Hepatocyte (in vitro differentiated cells): ENCODE data around the gene RPL37A. TPM values are rescaled to one million over a fixed set of nuclear protein-coding genes. Genes with fewer than 3 reads are reported as not detected.
A peak's percentile ranks its signal among the peaks of the same experiment; 100 is the strongest.

Experiments used
- DNase-seq: peaks from one replicate; pipeline ENCODE4 v3.0.0-alpha.2; 2016; ENCODE audit warnings: low spot score
- H2AFZ ChIP-seq: fragments of 200-600 bp; sonication (generic); 2 replicates; pipeline ENCODE4 v1.6.0; 2016; ENCODE audit warnings: antibody characterized with exemption, mild to moderate bottlenecking
- H3K27ac ChIP-seq: fragments of 200-600 bp; sonication (generic); 2 replicates; pipeline ENCODE4 v1.5.1; 2016; ENCODE audit warnings: mild to moderate bottlenecking
- H3K27me3 ChIP-seq: fragments of 200-600 bp; sonication (generic); 2 replicates; pipeline ENCODE4 v1.6.1; 2016
- H3K36me3 ChIP-seq: fragments of 200-600 bp; sonication (generic); replicated peaks from 2 replicates; pipeline ENCODE4 v1.5.1; 2016; ENCODE audit warnings: low read depth; ENCODE audit not compliant: insufficient read depth
- H3K4me1 ChIP-seq: fragments of 200-600 bp; sonication (generic); 2 replicates; pipeline ENCODE4 v1.5.1; 2016; ENCODE audit warnings: mild to moderate bottlenecking, moderate library complexity; ENCODE audit not compliant: insufficient read depth
- H3K4me2 ChIP-seq: fragments of 200-600 bp; sonication (generic); 2 replicates; pipeline ENCODE4 v1.6.0; 2016
- H3K4me3 ChIP-seq: fragments of 200-600 bp; sonication (generic); 2 replicates; pipeline ENCODE4 v1.5.1; 2016; ENCODE audit warnings: mild to moderate bottlenecking
- H3K79me2 ChIP-seq: fragments of 200-600 bp; sonication (generic); 2 replicates; pipeline ENCODE4 v1.6.0; 2017; ENCODE audit warnings: mild to moderate bottlenecking
- H3K9me2 ChIP-seq: fragments of 200-600 bp; sonication (generic); replicated peaks from 2 replicates; pipeline ENCODE4 v1.6.0; 2017; ENCODE audit warnings: mild to moderate bottlenecking; ENCODE audit not compliant: insufficient read depth
- H3K9me3 ChIP-seq: fragments of 200-600 bp; sonication (generic); 2 replicates; pipeline ENCODE4 v1.5.1; 2016; ENCODE audit warnings: low read depth, mild to moderate bottlenecking
- H4K20me1 ChIP-seq: fragments of 200-600 bp; sonication (generic); 2 replicates; pipeline ENCODE4 v1.6.0; 2016; ENCODE audit warnings: mild to moderate bottlenecking; ENCODE audit not compliant: insufficient read depth, poor library complexity, severe bottlenecking
- EZH2 ChIP-seq: fragments of 200-600 bp; sonication (generic); IDR thresholded peaks from 2 replicates; pipeline ENCODE4 v1.6.1; 2016; ENCODE audit warnings: antibody characterized with exemption, mild to moderate bottlenecking, borderline replicate concordance
- EZH2phosphoT487 ChIP-seq: fragments of 200-600 bp; sonication (generic); IDR thresholded peaks from one replicate; pipeline ENCODE4 v1.6.1; 2018; ENCODE audit warnings: antibody characterized with exemption, mild to moderate bottlenecking, low read depth, moderate library complexity; ENCODE audit not compliant: unreplicated experiment, severe bottlenecking
- WGBS: methylation state at CpG from one replicate; pipeline ENCODE4 v1.1.6; 2016; ENCODE audit warnings: low lambda C conversion rate; ENCODE audit errors: missing lambda C conversion rate; 5-methylcytosine and 5-hydroxymethylcytosine counted together
- polyA plus RNA-seq: library from polyadenylated mRNA; unstranded; fragments of >200 nt; fragmentation: Nextera tagmentation; extraction: Ambion mirVana; gene quantifications from 2 replicates; pipeline ENCODE4 v1.2.1, GENCODE V29; 2016
- total RNA-seq: library from RNA; depleted of rRNA; stranded (reverse); fragments of >200 nt; gene quantifications from 2 replicates; pipeline ENCODE4 v1.2.3, GENCODE V29; 2014
- TF ChIP-seq, protein P1 (sequence below): fragments of 200-600 bp; sonication (generic); IDR thresholded peaks from 2 replicates; pipeline ENCODE4 v1.5.1; 2016; ENCODE audit warnings: antibody characterized with exemption, mild to moderate bottlenecking; ENCODE audit not compliant: poor library complexity

RPL37A gene
- total and polyA plus RNA-seq, 2 experiments from 2014 or later = 1,060 to 1,119 TPM

DNA sequence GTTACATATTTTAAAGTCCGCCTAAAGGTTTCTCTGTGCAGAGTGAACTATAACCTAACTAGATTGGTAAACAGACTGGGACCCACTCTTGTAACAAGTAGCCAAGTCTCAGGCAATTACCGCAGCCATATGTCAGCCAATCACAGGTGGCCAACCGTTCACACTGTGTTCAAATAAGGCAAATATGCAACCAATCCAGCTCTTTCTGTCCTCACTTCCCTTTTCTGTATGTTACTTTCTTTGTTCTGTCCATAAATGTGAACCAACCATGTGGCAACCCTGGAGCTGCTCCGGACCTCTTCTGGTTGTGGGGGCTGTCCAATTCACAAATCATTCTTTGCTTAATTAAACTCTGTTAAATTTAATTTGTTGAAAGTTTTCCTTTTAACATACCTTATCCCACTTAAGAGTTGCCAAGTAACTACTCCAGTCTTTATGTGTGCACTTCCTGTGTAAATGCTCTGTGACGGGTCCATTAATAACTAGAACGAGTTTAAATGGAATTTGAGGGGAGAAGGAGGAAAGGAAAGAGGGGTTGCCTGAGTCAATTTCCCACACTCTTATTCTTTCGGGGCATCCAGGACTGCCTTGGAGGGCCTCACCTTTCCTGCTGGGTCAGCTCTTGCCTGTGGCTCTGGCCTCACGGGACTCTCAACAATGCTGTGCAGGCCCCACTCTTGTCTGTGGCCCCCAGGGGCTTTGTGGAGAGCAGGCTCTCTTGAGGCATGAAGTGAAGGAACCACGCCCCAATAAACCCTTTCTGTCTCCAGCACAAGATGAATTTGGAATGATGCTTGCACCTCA lies 6.6 kb upstream of the RPL37A start:
- Histone ChIP-seq H3K4me2 (no peak overlapping the region), H3K9me3 (no peaks in the 10 kb centered on the region), H2AFZ (no peak overlapping the region), H3K27ac (peak overlapping the region; percentile 60), H4K20me1 (no peaks in the 10 kb centered on the region), H3K27me3 (no peaks in the 10 kb centered on the region), H3K36me3 (no peaks in the 10 kb centered on the region), H3K4me1 (peaks cover 13% of the 10 kb centered on the region), H3K4me3 (no peak overlapping the region), H3K79me2 (no peaks in the 10 kb centered on the region), H3K9me2 (no peaks in the 10 kb centered on the region)
- 60% methylated on average over 9 of the region's 9 CpGs for WGBS
- TF ChIP-seq EZH2phosphoT487 (no peak), EZH2 (no peak)
- TF ChIP-seq, protein P1, sequence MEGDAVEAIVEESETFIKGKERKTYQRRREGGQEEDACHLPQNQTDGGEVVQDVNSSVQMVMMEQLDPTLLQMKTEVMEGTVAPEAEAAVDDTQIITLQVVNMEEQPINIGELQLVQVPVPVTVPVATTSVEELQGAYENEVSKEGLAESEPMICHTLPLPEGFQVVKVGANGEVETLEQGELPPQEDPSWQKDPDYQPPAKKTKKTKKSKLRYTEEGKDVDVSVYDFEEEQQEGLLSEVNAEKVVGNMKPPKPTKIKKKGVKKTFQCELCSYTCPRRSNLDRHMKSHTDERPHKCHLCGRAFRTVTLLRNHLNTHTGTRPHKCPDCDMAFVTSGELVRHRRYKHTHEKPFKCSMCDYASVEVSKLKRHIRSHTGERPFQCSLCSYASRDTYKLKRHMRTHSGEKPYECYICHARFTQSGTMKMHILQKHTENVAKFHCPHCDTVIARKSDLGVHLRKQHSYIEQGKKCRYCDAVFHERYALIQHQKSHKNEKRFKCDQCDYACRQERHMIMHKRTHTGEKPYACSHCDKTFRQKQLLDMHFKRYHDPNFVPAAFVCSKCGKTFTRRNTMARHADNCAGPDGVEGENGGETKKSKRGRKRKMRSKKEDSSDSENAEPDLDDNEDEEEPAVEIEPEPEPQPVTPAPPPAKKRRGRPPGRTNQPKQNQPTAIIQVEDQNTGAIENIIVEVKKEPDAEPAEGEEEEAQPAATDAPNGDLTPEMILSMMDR = no peak
- no peak for DNase-seq

DNA sequence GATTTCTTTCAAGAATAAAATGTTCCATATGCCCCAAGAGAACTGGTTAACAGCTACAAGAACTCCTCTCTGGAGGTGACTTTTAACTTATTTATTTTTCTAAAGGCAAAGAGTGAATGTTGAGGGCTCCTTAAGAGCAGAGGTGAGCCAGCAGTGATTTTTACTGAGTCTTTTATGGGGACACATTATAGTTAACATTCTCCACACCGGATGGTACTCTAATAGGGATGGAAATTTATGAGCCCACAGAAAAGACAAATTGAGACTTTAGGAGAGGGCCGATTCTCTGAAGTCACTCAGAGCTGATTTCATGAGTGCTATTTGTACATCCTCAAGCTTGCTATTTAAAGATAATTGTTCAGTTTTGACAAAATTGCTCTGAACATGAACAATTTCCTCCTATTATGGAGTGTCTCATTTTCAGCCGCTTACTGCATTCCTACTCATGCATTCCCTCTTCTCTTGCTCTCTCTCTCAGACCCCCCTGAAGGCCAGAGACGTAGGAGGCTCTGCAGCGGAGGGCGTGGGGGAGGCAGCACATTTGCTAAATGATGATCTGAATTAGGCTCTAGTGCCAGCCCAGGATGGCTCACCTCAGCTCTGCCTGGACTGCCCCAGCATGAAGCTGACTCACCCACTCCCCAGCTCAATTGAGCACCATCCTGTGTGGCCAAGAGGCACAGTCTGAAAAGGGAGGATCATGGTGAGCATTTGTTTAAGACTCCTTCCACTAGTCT lies 5.9 kb upstream of the RPL37A start:
- Histone ChIP-seq H3K36me3 (no peaks in the 10 kb centered on the region), H3K4me3 (no peak overlapping the region), H3K27ac (peak overlapping the region; percentile 60), H3K9me2 (no peaks in the 10 kb centered on the region), H3K79me2 (peaks cover 6% of the 10 kb centered on the region), H2AFZ (no peak overlapping the region), H3K4me2 (no peak overlapping the region), H3K27me3 (no peaks in the 10 kb centered on the region), H4K20me1 (no peaks in the 10 kb centered on the region), H3K9me3 (no peaks in the 10 kb centered on the region), H3K4me1 (peaks cover 16% of the 10 kb centered on the region)
- WGBS = 57% methylated on average over 6 of the region's 6 CpGs
- TF ChIP-seq, protein P1 = no peak
- TF ChIP-seq EZH2phosphoT487 (no peak), EZH2 (no peak)
- peak; percentile 15 for DNase-seq

DNA sequence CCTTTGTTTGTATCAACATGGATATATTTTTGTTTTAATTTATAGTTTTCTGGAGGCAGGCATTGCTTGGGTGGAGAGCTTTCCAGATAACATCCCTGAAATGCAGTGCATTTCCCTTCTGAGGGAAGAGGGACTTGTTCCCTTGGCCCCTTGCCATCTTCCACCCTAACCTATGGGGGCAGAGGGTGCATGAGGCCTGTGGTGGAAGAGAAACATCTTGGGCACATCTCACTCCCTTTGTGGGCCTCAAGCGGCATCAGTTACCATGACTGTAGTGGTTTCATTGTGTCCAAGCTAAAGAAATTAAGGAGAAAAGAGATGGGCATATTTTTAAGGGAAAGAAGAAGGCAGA lies 5.3 kb upstream of the RPL37A start:
- WGBS = 96% methylated on average over 1 of the region's 1 CpG
- no peak overlapping the region for H3K4me3 ChIP-seq
- peak overlapping the region; percentile 8 for H3K27ac ChIP-seq
- H2AFZ ChIP-seq = no peak overlapping the region
- H3K79me2 ChIP-seq = peaks cover 9% of the 10 kb centered on the region
- DNase-seq = no peak
- no peak overlapping the region for H3K4me2 ChIP-seq
- H3K4me1 ChIP-seq = peaks cover 20% of the 10 kb centered on the region
- TF ChIP-seq EZH2phosphoT487 = no peak
- TF ChIP-seq, protein P1 = no peak
- H3K9me2 ChIP-seq = no peaks in the 10 kb centered on the region
- H3K36me3 ChIP-seq = no peaks in the 10 kb centered on the region
- H3K27me3 ChIP-seq = no peaks in the 10 kb centered on the region
- H3K9me3 ChIP-seq = no peaks in the 10 kb centered on the region
- no peaks in the 10 kb centered on the region for H4K20me1 ChIP-seq
